Psoas muscle (tissue), 8 donors: ENCODE data around the gene PLEKHM1. TPM values are rescaled to one million over a fixed set of nuclear protein-coding genes. Genes with fewer than 3 reads are reported as not detected.
"Not testable (repeated sequence)": the region's sequence is repeated elsewhere in the genome, so short reads cannot be mapped to it uniquely, and the experiment has no call there.

Source experiments
- ATAC-seq, 4 donors: fragments of 200-7000 bp; cut with Tn5 transposase; one replicate each; pipeline ENCODE4 v1.9.1; 2020; ENCODE audit warnings: moderate library complexity in 3 of 4, mild to moderate bottlenecking in 2 of 4
- DNase-seq, 2 donors: peaks; one replicate each; pipeline ENCODE4 v3.0.0-alpha.2; 2020
- H3K27ac ChIP-seq: fragments of 200-600 bp; one replicate; pipeline ENCODE4 v1.8.0; 2022
- H3K27me3 ChIP-seq, 3 donors: fragments of 200-600 bp in 1 of 3; one replicate each; pipeline versions ENCODE4 v1.6.1 to v1.8.0; 2013 to 2022; ENCODE audit warnings: low read length in 2 of 3, mild to moderate bottlenecking in 2 of 3, moderate library complexity in 1 of 3; ENCODE audit not compliant: insufficient read depth in 3 of 3
- H3K36me3 ChIP-seq, 2 donors: fragments of 200-600 bp in 1 of 2; one replicate each; pipeline versions ENCODE4 v1.6.1 to v1.8.0; 2013 to 2022; ENCODE audit warnings: low read depth in 1 of 2, mild to moderate bottlenecking in 1 of 2, moderate library complexity in 1 of 2; ENCODE audit not compliant: insufficient read depth in 1 of 2
- H3K4me1 ChIP-seq: fragments of 200-600 bp; one replicate; pipeline ENCODE4 v1.8.0; 2022
- H3K4me3 ChIP-seq: fragments of 200-600 bp; one replicate; pipeline ENCODE4 v1.8.0; 2022; ENCODE audit warnings: mild to moderate bottlenecking
- H3K9me3 ChIP-seq: fragments of 200-600 bp; one replicate; pipeline ENCODE4 v1.8.0; 2022
- WGBS, 3 donors: extraction: QIAGEN DNeasy Blood & Tissue Kit; methylation state at CpG; one replicate each; pipeline versions ENCODE4 v1.1.6 to v1.1.7; 2013; 5-methylcytosine and 5-hydroxymethylcytosine counted together
- intact Hi-C, 2 donors: fragments of 100-400 bp; cut with DNase I; formaldehyde crosslinking; loops; one replicate each; pipeline versions ENCODE4 v1.11.0 to v1.14.2; 2022
- polyA plus RNA-seq, 3 donors: library from polyadenylated mRNA; stranded (reverse); fragments of 200-250 nt; gene quantifications; one replicate each; pipeline ENCODE4 v1.2.3, GENCODE V29; 2013
- total RNA-seq, 4 donors: library from RNA; stranded (reverse); fragmentation: NEBNext Ultra II Directional in 2 of 4; extraction: Animal tissue kit (Norgen Biotek cat#: 25700) in 2 of 4; gene quantifications; one replicate each; pipeline versions ENCODE4 v1.2.1 to v1.2.4, GENCODE V29; 2021 to 2023
- donor health status: healthy with polysubstance abuse.
- donor health status: DM: no; HTN: no; CAD: no; lungs with moderate emphysema.
- donor health status: Bipolar disorder and iron deficiency.
- donor health status: healthy.
- donor health status: DM: yes; HTN: yes; CAD: no.
- donor health status: DM: no; HTN: no; CAD: no.
- donor health status: DM: no; HTN: no; CAD: no.
- donor health status: DM: yes; HTN: yes; CAD: no.

The PLEKHM1 gene
- total and polyA plus RNA-seq, 7 donors: 13.0 to 47.6 (median 25.5) TPM

DNA sequence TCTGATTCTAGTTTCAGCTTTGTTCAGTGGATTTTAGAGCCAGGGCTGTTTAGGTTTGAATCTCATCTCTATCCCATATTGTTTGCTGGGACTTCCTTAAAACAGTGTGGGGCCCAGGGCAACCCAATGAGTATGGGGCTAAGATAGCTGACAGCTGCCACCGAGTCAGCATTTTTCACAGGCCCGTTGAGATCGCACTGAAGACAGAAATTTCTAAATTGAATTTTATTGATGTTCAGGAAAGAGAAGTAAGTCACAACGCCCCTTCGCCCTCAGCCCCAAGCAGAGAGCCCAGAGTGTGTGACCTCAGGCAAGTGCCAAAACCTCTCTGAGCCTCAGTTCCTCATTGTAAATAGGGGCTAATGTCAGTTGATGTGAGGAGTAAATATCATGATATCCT is 4.0 kb upstream of the PLEKHM1 start:
- intact Hi-C loops, H3K9me3 ChIP-seq, H3K36me3 ChIP-seq, H3K27me3 ChIP-seq, H3K4me3 ChIP-seq, H3K27ac ChIP-seq, ATAC-seq, H3K4me1 ChIP-seq: not testable (repeated sequence)
- DNase-seq: peak in 1 of 2 donors; percentile 14
- 66 to 74% (median 74%) methylated on average over 5 of the region's 5 CpGs for WGBS, 3 donors

DNA sequence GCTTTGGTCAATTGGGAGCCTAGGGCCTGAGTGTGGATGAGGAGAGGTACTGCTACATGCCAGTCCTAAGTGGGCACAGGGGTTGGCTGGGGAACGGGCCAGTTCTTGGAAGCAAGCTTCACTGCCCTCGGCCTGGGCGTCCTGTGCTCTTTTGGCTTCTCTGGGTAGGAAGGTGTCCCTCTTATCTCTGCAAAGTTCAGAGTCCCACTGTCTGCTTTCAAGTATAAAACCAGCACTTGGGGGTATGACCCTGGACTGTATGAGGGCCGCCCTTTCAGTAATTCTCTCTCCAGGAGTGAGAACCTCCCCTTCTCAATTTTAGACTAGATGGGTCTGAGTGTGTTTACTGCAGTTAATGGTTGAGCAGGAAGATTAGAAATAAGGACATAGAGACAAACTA is 1.6 kb upstream of the PLEKHM1 start:
- H3K9me3 ChIP-seq, DNase-seq, H3K36me3 ChIP-seq, H3K4me3 ChIP-seq, H3K27ac ChIP-seq, intact Hi-C loops, H3K27me3 ChIP-seq, ATAC-seq: not testable (repeated sequence)
- H3K4me1 ChIP-seq: peaks cover 16% of the 10 kb centered on the region
- 91 to 100% (median 98%) methylated on average over 4 of the region's 4 CpGs for WGBS, 3 donors

DNA sequence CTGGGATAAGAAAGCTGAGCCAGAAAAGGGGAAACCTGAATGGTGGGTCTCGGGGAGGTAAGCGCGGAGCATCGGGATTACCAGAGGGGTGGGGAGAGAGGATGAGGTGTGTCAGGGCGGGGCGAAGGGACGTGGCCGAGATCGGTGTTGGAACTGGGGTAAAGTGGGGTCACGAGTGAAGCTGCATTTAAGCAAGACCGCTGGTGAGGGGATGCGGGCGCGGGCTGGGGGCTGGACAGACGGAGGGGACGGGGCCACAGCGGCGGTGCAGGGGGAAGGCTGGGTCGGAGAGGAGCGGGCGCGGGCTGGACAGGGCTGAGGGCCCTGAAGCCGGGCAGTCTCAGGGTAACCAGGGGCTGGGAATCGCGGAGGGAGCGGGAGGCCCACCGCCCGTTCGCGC is 323 bp downstream of the PLEKHM1 start:
- WGBS, 3 donors: 2 to 5% (median 3%) methylated on average over 15 to 26 of the region's 30 CpGs
- intact Hi-C loops, H3K36me3 ChIP-seq, H3K27me3 ChIP-seq, H3K9me3 ChIP-seq: not testable (repeated sequence)
- Histone ChIP-seq H3K27ac (peak overlapping the region; percentile 88), H3K4me1 (peaks cover 16% of the 10 kb centered on the region), H3K4me3 (peak overlapping the region; percentile 76)
- DNase-seq: peak in 1 of 2 donors; percentile 66
- peak; percentile 39 to 59 (median 50) for ATAC-seq

DNA sequence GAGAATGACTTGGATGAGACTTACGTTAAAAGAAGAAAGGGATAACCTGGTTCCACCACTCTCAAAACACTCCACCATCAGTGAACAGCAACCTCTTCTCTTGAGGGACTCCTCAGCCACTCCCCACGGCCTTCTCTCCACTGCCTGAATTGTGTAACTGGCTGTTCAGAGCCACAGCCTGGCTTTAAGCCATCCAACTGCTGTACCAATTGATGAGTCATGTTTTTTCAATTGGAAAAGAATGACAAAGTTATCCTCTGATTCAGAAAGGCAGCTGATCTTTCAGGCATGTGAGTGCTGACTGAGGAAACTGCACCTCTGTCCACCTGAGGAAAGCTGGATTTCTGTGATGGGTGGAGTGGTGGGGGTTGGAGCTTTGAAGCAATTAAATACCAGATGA is 2.8 kb downstream of the PLEKHM1 start:
- H3K4me3 ChIP-seq, intact Hi-C loops, H3K27me3 ChIP-seq, H3K36me3 ChIP-seq, H3K9me3 ChIP-seq: not testable (repeated sequence)
- DNase-seq: peak; percentile 76 to 89
- 7 to 43% (median 21%) methylated on average over 2 of the region's 2 CpGs for WGBS, 3 donors
- peak; percentile 64 to 76 (median 72) for ATAC-seq
- H3K27ac ChIP-seq: peak overlapping the region; percentile 88
- peaks cover 16% of the 10 kb centered on the region for H3K4me1 ChIP-seq

DNA sequence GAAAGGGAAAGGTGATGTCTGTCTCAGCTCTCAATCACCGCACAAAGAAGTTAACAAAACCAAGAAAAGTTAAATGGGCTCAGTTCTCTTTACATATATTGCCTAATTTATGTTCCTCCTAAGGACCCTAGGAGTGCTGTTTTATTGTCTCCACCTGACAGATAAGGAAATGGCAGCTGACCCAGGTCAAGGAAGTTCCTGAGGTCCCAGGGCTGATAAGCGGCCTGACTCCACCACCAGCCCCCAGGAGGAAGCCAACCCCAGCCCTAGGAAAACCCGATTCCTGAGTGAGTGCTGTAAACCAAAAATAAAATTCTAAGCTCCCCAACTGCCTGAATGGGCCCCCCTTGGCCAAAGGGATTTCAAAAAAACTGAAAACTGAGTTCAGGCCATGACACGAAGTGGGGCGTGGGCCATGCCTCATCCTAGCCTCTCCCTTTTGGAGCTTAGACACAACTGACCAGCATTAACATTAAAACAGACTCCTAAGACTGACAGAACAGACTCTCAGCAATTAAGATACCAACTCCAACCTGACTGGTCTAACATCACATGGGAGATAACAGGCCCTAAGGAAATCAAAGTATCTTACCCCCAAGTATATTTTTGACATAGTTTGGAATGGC is 6.8 kb downstream of the PLEKHM1 start:
- WGBS, 3 donors: 73 to 96% (median 79%) methylated on average over 4 to 5 of the region's 5 CpGs
- H3K36me3 ChIP-seq, intact Hi-C loops, H3K27me3 ChIP-seq, H3K27ac ChIP-seq, DNase-seq, H3K4me1 ChIP-seq, ATAC-seq, H3K4me3 ChIP-seq, H3K9me3 ChIP-seq: not testable (repeated sequence)

DNA sequence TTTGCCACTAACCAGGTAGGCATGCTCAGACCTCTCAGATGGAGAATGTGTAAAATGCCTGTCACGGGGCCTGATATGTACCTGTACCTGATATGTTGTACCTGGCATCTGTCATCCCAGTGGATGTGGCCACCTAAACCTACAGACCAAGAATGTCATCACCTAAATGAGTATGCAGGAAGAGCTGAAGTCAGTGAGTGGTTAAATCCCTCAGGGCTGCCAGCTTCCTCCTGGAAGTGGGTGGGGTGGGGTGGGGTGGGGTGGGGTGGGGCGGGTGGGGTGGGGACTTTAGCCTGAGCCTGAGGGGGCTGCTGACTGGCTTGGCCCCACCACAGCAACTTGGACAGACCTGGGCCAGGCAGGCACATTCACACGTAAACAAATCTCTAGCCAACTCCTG is 7.3 kb downstream of the PLEKHM1 start:
- H3K27me3 ChIP-seq, ATAC-seq, intact Hi-C loops, DNase-seq, H3K4me3 ChIP-seq, H3K27ac ChIP-seq, H3K9me3 ChIP-seq, H3K4me1 ChIP-seq, H3K36me3 ChIP-seq: not testable (repeated sequence)
- WGBS, 3 donors: 72 to 77% (median 76%) methylated on average over 3 of the region's 3 CpGs

DNA sequence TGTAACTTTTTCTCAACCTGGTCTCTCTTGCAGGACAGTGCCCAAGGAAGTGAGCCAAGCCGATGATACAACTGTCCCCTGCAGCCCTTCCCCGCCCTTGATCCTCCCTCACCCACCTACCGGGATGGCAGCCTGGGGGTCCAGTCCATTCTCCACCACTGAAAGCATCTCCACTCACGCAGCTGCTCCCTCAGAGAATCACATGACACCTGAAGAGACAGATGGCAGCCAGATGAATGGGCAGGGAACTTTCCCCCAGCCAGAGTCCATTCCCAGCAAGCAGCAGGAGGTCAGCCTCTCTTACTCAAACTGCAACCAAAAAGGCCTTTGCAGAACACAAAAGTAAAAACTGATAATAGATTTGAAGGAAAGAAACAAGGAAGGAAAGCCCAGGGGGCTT is 8.2 kb downstream of the PLEKHM1 start:
- WGBS, 3 donors: 67% methylated on average over 1 of the region's 4 CpGs; no CpG with 5 or more reads in 2 of the 3 donors
- H3K4me3 ChIP-seq, ATAC-seq, H3K27ac ChIP-seq, H3K27me3 ChIP-seq, H3K9me3 ChIP-seq, DNase-seq, intact Hi-C loops, H3K4me1 ChIP-seq: not testable (repeated sequence)
- peaks cover 0 to 16% of the 10 kb centered on the region in 2 donors for H3K36me3 ChIP-seq

DNA sequence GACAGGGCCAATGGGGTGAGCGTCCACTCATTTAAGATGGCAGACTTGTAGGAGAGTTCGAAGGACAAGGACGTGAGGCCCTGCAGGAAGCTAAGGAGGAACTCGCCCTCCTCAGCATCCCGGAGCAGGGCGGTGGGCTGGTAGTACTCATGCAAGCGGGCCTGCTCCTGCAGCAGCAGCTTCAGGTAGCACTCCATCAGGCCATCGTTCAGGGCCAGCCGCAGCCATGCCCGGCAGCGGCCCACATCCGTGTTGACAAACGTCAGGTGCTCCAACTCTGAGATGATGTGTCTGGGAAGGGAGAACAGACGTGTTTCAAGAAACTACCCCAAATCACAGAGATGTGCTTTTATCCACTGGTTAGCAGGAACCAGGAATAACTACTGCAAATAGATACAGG is 15.1 kb downstream of the PLEKHM1 start:
- H3K27me3 ChIP-seq, H3K9me3 ChIP-seq, DNase-seq, H3K4me1 ChIP-seq, intact Hi-C loops, H3K27ac ChIP-seq, H3K4me3 ChIP-seq, ATAC-seq: not testable (repeated sequence)
- WGBS, 3 donors: 97 to 99% (median 97%) methylated on average over 14 of the region's 14 CpGs
- H3K36me3 ChIP-seq: peaks cover 0 to 61% of the 10 kb centered on the region in 2 donors

DNA sequence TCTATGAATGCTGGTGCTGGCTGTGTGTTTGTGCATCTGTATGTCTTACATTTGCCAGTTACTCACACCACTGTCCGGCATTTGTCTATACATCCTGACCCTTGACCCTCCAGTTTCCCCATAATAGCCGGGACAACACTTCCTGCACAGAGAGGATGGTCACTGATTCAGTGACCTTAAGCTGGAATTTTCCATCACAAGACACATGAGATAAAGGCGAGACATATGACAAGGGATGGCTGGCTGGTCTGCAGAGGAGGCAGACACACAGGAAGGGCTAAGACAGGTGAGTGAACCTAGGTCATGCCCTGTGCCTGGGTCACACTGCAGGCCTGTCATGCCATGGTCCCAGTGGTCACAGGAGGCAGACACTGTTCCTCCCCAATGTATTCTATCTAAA is 18.3 kb downstream of the PLEKHM1 start:
- H3K27ac ChIP-seq, H3K27me3 ChIP-seq, DNase-seq, H3K4me3 ChIP-seq, intact Hi-C loops, ATAC-seq, H3K4me1 ChIP-seq, H3K9me3 ChIP-seq: not testable (repeated sequence)
- peaks cover 0 to 56% of the 10 kb centered on the region in 2 donors for H3K36me3 ChIP-seq
- 66 to 72% (median 68%) methylated on average over 3 of the region's 3 CpGs for WGBS, 3 donors

DNA sequence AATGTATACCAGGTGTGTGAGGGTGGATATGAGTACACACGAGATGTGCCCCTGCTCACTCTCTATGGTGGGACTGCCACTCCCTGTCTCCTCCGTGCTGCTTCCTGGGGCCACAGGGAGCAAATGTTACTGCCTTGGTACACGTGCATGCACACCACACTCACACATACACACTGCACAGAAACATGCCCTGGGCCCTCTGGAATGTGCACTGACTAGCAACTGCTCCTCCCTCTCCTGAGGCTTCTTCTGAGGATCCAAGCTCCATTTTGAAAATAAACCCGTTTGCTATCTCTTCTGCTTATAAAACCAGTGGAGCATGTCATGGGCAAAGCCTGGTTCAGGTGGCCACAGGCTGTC is 21.3 kb downstream of the PLEKHM1 start:
- H3K4me3 ChIP-seq, H3K27ac ChIP-seq, H3K4me1 ChIP-seq, H3K27me3 ChIP-seq, ATAC-seq, DNase-seq, intact Hi-C loops, H3K9me3 ChIP-seq: not testable (repeated sequence)
- 56 to 79% (median 69%) methylated on average over 4 of the region's 4 CpGs for WGBS, 3 donors
- peaks cover 0 to 41% of the 10 kb centered on the region in 2 donors for H3K36me3 ChIP-seq

DNA sequence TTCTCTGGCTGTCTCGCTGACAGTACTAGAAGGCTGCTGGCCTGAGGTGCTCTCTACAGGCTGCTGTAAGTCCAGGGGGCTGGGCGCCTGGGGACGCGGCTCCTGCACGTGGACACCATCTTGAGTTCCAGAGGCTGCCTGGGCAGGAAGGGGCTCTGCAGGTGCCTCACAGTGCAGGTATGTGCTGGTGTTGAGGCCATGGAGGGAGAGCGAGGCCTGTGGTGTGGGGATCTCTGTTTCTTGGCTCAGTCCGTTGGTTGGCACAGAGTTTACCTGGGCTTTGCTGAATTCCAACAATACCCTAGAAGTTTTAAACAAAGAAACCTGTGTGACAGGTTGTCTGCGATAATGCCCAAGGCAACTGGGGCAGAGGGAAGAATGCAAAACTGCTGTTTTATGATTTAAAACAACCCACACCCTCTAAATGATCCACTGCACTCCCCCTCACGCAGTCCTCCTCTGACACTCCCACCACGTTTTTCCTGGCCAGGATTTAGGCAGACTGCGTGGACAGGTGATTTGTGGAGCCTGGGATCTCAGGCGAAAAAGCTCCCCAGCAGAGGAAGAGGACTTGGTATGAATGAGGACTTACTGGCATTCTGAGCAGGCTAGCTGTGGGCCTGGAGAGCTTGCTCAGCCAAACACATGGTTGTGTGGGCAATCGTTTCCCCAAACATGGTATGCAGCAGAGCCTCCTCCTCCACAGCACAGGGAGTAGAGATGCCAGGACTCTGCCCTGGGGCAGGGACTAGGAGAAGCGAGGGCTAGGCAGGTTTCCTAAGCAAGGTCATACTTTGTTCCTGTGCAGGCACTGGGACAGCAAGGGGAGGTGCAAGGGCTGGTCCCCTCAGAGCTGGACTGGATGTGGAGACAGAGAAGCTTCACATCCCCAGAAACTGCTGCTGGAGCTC is 22.0 kb downstream of the PLEKHM1 start:
- peaks cover 0 to 35% of the 10 kb centered on the region in 2 donors for H3K36me3 ChIP-seq
- DNase-seq, intact Hi-C loops, H3K27me3 ChIP-seq, H3K4me1 ChIP-seq, H3K27ac ChIP-seq, H3K9me3 ChIP-seq, H3K4me3 ChIP-seq: not testable (repeated sequence)
- 84 to 93% (median 91%) methylated on average over 13 of the region's 14 CpGs for WGBS, 3 donors
- peak in 1 of 4 donors; percentile 25 for ATAC-seq
